H1 (cell line): ENCODE measurements around the gene RHO. TPM values are rescaled to one million over a fixed set of nuclear protein-coding genes. Genes with fewer than 3 reads are reported as not detected.

Source experiments
- CBX5 ChIP-seq: fragments of 300-800, 300-1000 bp; sonication (generic); IDR thresholded peaks from 2 replicates; pipeline ENCODE4 v1.7.1; 2016; ENCODE audit warnings: antibody characterized with exemption, low read length, low read depth
- CEBPB ChIP-seq: IDR thresholded peaks from 2 replicates; pipeline ENCODE4 v1.6.1; 2012; ENCODE audit warnings: low read depth, low read length
- CHD7 ChIP-seq: fragments of 300-600 bp; sonication (generic); IDR thresholded peaks from 2 replicates; pipeline ENCODE4 v1.7.1; 2012; ENCODE audit warnings: low read length, moderate library complexity, mild to moderate bottlenecking, inconsistent platforms; ENCODE audit not compliant: insufficient replicate concordance
- CTBP2 ChIP-seq: IDR thresholded peaks from 2 replicates; pipeline ENCODE4 v1.7.0; 2011; ENCODE audit warnings: borderline replicate concordance, mild to moderate bottlenecking, moderate library complexity, mixed read lengths, low read length; ENCODE audit not compliant: insufficient read depth, insufficient read length
- EGR1 ChIP-seq: IDR thresholded peaks from 2 replicates; pipeline ENCODE4 v1.6.1; 2011; ENCODE audit warnings: low read depth, low read length, borderline replicate concordance
- EZH2 ChIP-seq: fragments of 200-600 bp; sonication (generic); IDR thresholded peaks from 2 replicates; pipeline ENCODE4 v1.7.1; 2012; ENCODE audit warnings: low read depth, mild to moderate bottlenecking, moderate library complexity, low read length, inconsistent platforms; ENCODE audit not compliant: severe bottlenecking
- POLR2A ChIP-seq, 2 experiments: IDR thresholded peaks; 1 replicate in 1 of 2; 2 replicates in 1 of 2; pipeline ENCODE4 v1.6.1; 2011; ENCODE audit warnings: low read depth in 2 of 2, low read length in 2 of 2, mild to moderate bottlenecking in 2 of 2; ENCODE audit errors: control extremely low read depth in 1 of 2
- TEAD4 ChIP-seq: IDR thresholded peaks from 2 replicates; pipeline ENCODE4 v1.6.1; 2012; ENCODE audit warnings: low read depth, low read length, inconsistent platforms, mixed read lengths
- polyA plus RNA-seq, 7 experiments: library from polyadenylated mRNA; depleted of rRNA in 3 of 7; stranded (reverse) in 5 of 7; unstranded in 2 of 7; fragments of >200 nt in 5 of 7; fragments of 200-250 nt in 2 of 7; gene quantifications; 1 replicate in 5 of 7; 2 replicates in 1 of 7; 4 replicates in 1 of 7; pipeline versions ENCODE4 v1.2.1 to v1.2.3, GENCODE V29; 2011 to 2013; ENCODE audit warnings: missing spikeins in 2 of 7, mixed read lengths in 2 of 7
- total RNA-seq: library from RNA; stranded (reverse); fragmentation: NEBNext Ultra II Directional; extraction: Animal tissue kit (Norgen Biotek cat#: 25700); gene quantifications from 2 replicates; pipeline ENCODE4 v1.2.1, GENCODE V29; 2021

Gene RHO
- total and polyA plus RNA-seq, 2 of the 8 experiments (the other 6 are each of a cell fraction or from before 2014, with no cell fraction given) = not detected

GRCh38 chr3:129517516-129517915 lies 10.9 kb upstream of the RHO start (continued):
- no peak for TF ChIP-seq CHD7
- no peak for TF ChIP-seq TEAD4
- TF ChIP-seq CEBPB = no peak
- no peak for TF ChIP-seq EGR1
- TF ChIP-seq POLR2A (IDR thresholded peaks at IDR 0.05; ENCODE audit: control extremely low read depth in 1 of 2, low read depth in 2 of 2, low read length in 2 of 2) = no peak
- TF ChIP-seq EZH2 = no peak
- TF ChIP-seq CBX5 = no peak
- no peak for TF ChIP-seq CTBP2
